Measurements from ENCODE around the gene SLC25A23.
"Not testable (repeated sequence)": the region's sequence is repeated elsewhere in the genome, so short reads cannot be mapped to it uniquely, and the experiment has no call there.

Gene SLC25A23

DNA sequence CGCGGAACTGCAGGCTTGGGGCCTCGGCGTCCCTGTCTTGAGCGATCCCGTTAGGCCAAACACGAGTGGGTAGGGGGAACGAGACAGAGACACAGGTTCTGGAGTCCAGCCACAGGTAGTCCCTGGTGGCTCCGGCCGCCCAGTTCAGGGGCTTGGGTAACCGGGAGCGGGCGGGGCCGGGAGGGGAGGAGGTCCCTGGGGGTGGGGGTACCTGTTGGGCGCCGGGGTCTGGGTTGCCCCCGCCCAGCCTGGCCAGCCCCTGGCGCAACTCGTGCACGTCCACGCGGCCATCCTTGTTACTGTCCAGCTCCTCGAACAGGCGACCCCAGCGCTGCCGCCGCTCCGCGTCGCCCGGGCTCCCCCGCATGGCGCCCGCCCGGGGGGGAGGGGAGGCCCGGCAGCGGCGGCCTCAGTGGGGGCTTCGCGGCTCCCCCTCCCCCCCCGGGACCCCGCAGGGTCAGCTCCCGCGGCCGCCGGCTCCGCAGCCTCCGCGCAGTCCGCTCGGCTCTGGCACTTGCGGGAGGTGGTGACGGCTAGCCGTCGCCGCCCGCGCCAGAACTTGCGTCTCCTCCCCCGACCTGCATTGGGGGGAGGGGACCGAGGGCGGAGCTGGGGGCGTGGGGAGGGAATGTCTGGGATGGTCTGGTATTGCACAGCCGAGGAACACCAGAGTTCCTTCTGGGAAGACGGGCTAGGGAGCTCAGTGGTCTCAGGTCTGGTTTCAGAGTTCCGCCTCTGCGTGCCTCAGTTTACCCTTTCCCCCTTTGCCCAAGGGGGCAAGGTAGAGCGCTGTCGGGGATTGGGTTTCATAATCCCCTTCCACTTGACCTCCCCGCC is at the start of gene SLC25A23:
TSS of gene SLC25A23 (minus strand) at position 531 of the 837 bp plus-strand sequence. CDS start at position 367, 164 bp downstream.
- TF ChIP-seq, protein P1, sequence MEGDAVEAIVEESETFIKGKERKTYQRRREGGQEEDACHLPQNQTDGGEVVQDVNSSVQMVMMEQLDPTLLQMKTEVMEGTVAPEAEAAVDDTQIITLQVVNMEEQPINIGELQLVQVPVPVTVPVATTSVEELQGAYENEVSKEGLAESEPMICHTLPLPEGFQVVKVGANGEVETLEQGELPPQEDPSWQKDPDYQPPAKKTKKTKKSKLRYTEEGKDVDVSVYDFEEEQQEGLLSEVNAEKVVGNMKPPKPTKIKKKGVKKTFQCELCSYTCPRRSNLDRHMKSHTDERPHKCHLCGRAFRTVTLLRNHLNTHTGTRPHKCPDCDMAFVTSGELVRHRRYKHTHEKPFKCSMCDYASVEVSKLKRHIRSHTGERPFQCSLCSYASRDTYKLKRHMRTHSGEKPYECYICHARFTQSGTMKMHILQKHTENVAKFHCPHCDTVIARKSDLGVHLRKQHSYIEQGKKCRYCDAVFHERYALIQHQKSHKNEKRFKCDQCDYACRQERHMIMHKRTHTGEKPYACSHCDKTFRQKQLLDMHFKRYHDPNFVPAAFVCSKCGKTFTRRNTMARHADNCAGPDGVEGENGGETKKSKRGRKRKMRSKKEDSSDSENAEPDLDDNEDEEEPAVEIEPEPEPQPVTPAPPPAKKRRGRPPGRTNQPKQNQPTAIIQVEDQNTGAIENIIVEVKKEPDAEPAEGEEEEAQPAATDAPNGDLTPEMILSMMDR (IDR thresholded peaks at IDR 0.05; ENCODE audit: low read depth, low read length): no peak
- DNase-seq (ENCODE audit: extremely low read depth, low read depth): peak; percentile 32

DNA sequence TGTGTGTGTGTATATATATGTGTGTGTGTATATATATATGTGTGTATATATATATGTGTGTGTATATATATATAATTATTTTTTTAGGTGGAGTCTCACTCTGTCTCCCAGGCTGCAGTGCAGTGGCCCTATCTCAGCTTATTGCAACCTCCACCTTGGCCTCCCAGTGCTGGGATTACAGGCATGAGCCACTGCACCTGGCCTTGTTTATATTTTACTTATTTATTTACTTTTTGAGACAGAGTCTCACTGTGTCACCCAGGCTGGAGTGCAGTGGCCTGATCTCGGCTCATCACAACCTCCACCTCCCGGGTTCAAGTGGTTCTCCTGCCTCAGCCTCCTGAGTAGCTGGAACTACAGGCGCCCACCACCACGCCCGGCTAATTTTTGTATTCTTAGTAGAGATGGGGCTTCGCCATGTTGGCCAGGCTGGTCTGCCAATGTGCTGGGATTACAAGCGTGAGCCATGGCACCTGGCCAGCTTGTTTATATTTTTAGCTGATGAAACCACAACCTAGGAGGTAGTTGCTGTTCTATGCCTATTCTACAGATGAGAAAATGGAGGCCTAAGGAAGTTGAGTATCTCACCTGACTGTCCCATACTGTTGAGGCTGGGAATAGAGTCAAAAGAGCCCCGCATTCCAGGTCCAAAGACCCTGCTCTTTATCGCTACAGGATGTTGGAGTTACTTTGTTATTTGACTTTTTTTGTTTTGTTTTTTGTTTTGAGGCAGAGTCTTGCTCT is 48.6 kb upstream of the SLC25A23 start:
- DNase-seq (ENCODE audit: extremely low read depth, low read depth): not testable (repeated sequence)

DNA sequence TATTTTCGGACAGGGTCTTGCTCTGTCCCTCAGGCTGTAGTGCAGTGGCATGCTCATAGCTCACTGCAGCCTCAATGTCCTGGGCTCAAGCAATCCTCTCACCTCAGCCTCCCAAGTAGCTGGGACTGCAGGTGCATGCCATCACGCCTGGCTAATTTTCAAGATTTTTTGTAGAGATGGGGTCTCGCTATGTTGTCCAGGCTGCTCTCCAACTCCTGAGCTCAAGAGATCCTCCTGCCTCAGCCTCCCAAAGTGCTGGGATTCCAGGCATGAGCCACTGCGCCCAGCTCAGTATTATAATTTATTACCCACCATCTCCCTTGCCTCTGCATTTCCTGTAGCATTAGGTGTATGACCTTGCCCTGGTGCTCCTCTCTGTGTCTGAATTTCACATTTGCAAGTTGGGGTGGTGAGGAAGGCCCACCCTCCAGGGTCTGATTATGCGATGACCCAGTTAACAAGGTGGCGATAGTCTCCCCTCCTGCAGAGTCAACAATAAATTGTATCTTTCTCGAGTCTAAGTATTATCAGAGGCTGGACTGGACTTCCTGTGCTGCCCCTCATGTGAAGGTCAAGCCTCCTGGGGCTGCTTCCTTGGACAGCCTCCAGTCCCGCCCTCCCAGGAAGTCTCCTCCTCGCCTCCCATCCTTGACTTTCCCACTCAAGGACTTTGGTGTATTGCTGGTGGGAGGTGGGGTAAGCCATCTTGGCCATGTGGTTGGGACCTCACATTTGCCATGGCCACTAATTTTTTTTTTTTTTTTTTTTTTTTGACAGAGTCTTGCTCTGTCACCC is 44.0 kb upstream of the SLC25A23 start:
- DNase-seq (ENCODE audit: extremely low read depth, low read depth): no peak
- TF ChIP-seq, protein P1 (IDR thresholded peaks at IDR 0.05; ENCODE audit: low read depth, low read length): no peak

DNA sequence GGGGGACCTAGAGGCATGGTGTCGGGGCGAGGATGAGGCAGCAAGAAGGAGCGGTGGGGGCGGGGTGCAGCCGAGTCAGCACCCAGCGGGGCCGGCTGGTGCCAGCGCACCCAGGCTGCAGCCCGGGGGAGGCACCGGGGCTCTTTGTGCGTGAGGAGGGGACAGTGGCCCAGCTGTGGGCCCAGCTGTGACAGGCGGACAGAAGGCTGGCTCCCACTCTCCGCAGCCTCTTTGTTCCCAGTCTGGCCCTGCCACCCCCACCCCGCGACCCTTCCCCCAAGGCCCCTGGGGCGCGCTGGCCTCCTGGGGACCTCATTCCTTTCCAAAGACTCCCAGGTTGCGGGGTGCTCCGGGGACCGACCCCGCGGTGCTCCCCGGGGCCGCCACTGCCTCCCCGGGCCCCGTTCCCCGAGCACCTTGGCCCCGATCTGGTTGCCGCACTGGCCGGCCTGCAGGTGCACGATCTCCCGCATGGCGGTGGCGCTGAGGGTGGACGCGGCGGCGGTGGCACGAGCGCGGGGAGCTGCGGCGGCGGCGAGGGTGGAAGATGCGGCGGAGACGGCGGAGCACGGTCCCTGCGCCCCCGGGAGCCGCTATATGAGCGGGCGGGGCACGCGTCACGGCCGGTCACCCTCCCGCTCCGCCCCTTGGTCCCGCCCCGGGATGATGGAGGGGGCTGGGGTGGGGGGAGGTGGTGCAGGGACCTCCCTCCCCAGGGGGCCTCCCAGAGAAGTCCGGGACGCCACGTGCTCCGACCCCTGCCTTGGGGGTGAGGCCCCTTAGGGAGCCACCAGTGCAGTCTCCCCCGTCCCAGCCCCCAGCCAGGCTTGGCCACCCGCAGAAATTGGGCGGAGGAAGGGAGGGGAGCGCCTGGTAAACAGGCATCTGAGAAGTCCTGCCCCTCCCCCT is 42.4 kb upstream of the SLC25A23 start, which contains the start of gene TUBB4A:
TSS of gene TUBB4A (minus strand) at position 570 of the 909 bp plus-strand sequence. CDS start at position 473, 97 bp downstream.
- no peak for DNase-seq (ENCODE audit: extremely low read depth, low read depth)
- TF ChIP-seq, protein P1 (IDR thresholded peaks at IDR 0.05; ENCODE audit: low read depth, low read length): no peak

DNA sequence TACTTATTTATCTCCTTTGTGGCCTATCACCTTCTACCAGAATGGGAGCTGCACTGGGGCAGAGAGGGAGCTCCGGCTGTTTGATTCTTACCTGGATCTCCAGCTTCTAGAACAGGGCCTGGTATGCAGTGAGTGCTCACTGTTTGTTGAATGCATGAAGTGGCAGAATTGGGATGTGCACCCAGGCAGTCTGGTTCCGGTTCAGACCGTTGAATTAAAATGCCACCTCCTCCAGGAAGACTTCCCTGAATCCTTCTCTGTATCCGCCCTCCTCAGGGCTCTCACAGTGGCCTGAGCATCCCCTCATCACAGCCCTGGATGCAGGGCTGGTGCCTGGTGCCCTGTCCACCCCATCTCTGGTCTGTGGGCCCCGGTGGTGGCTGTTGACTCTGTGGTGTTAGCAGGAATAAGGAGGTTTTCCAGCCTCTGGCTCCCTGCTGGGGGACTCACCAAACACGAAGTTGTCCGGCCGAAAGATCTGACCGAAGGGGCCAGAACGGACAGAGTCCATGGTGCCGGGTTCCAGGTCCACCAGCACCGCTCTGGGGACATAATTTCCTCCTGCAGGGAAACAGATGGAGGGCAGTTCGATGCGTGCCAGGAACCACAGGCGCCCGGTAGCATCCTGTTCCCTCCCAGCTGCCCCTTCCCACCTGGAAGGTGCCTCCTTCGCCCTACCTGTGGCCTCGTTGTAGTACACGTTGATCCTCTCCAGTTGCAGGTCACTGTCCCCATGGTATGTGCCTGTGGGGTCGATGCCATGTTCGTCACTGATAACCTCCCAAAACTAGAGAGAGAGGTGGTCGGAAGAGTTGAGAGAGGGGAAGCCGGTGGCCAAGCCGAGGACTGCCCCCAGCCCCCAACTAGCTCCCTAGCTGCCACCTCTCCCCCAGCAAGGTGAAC is 41.5 kb upstream of the SLC25A23 start:
- DNase-seq (ENCODE audit: extremely low read depth, low read depth): no peak
- TF ChIP-seq, protein P1 (IDR thresholded peaks at IDR 0.05; ENCODE audit: low read depth, low read length): no peak

DNA sequence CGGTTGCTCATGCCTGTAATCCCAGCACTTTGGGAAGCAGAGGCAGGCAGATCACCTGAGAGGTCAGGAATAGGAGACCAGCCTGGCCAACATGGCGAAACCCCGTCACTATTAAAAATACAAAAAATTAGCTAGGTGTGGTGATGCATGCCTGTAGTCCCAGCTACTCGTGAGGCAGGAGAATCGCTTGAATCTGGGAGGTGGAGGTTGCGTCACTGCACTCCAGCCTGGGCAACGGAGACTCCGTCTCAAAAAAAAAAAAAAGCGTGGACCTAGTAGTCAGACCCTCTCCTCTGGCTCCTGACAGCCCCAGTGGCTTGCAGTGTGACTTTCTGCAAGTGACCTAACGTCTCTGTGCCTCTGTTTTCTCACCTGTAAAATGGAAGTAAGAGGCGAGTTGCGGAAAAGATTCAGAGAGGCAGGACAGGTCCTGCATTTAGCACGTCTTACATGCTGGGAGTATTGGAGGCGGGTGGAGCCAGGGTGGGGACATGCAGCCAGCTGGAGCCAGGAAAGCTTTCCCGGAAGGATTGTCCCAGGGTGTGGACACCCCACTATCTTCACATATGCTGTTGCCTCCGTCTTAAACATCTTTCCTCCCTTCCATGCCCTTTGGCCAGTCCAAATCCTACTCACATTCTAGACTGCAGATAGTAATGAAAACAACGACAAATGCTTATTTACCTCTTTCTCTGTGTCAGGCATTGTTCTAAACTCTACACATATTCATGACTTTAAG is 39.6 kb upstream of the SLC25A23 start:
- no peak for DNase-seq (ENCODE audit: extremely low read depth, low read depth)
- TF ChIP-seq, protein P1 (IDR thresholded peaks at IDR 0.05; ENCODE audit: low read depth, low read length): no peak
